GM21360 (cell line): Measurements from ENCODE around the gene MAN1A1.
"Not testable (repeated sequence)": the region's sequence is repeated elsewhere in the genome, so short reads cannot be mapped to it uniquely, and the experiment has no call there.

Experiments used
- ATAC-seq: cut with Tn5 transposase; IDR thresholded peaks from one replicate; pipeline ENCODE4 v1.9.1; 2021; ENCODE audit warnings: mild to moderate bottlenecking, moderate library complexity; ENCODE audit not compliant: unreplicated experiment

The MAN1A1 gene

DNA sequence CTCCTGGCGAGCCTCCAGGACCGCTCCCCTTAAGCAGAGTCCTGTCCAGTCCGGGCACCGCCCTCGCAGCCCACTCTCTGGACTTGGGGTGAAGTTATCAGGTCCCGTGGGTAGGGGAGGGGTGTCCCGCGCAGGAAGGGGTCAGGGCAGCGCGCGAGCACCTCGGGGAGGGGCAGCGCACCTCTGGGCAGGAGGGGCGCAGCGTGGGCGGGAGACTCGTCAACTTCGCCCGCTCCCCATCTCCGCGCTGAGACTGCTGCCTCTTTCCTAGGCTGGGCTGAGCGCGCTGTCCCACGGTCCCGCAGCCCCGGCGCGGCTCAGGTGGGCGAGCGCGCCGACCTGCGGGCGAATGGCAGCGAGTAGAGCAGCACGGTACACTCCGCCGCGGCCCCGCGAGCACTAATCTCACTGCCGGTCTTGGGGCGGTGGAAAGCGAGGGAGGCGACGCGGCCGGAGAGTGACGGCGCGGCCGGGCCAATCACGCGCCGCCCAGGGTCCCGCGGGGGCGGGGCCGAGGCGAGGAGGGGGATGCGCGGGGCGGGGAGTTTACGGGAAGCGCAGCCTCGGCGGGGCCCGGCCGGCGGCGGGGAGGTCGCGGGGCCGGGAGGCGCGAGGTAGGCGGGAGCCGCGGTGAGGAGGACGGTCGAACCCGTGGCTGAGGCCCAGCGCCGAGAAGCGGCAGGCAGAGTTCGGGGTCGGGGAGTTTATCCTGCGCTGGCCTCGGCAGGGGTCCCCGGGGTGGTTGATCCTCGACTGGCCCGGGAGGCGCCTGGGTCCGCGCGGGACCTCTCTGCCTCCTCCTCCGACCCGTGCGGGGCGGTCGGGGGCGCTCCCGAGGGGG lies at the start of gene MAN1A1:
TSS of gene MAN1A1 (minus strand) at position 401 of the 841 bp plus-strand sequence. CDS start 696 bp downstream, outside the sequence.
- ATAC-seq: peak; percentile 73

DNA sequence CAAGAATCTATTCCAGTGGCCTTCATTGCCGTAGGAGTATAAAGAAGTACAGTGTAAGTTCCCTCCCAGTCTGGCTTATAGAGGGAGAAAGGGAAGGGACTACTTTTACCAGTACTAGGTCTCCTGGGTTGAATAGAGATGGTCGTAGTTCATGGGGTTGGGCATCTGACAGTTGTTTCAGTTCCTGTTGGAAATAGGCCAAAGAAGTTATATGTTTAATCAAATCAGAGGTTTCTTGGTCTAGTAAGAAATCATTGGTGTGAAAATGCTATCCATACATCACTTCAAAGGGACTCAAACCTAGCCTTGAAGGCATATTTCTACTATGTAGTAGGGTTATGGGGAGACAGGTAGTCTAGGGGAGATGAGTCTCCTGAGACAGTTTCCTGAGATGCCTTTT lies 45.6 kb upstream of the MAN1A1 start:
- ATAC-seq: no peak

DNA sequence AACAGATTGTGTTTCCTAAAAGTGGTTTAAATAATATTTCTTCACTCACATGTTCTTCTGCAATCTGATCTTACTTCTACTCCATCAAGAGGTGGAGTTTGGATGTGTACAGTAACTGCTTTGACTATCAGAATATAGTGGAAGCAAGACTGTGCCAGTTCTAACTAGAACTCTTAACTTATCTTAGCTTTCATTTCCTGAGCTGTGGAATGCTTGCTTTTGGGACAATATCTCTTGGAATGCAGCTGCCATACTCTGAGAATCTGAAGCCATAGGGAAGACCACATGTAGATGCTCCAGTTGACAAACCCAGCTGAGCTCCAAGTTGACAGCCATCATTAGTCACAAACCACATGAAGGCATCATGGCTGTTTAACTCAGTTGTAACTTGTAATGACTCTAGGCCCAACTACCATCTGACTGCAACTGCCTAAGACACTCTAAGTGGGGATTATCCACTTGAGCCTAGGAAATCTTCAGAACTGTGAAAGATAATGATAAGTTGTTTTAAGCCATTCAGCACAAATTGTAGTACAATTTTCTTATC lies 40.8 kb upstream of the MAN1A1 start:
- ATAC-seq: no peak

DNA sequence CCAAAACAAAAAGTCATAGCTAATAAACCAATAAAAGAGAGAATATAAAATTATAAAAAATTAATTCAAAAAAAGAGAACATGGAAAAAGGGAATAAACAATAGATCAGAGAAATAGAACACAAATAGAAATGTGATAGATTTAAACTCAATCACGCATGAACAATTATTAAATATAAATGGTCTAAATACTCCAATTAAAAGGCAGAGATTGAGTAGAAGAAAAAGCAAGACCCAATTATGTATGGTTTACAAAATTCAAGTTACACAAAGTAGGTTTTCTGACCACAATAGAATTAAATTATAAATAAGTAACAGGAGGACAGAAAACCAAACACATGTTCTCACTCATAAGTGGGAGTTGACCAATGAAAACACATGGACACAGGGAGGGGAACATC lies 36.4 kb upstream of the MAN1A1 start:
- ATAC-seq: no peak

DNA sequence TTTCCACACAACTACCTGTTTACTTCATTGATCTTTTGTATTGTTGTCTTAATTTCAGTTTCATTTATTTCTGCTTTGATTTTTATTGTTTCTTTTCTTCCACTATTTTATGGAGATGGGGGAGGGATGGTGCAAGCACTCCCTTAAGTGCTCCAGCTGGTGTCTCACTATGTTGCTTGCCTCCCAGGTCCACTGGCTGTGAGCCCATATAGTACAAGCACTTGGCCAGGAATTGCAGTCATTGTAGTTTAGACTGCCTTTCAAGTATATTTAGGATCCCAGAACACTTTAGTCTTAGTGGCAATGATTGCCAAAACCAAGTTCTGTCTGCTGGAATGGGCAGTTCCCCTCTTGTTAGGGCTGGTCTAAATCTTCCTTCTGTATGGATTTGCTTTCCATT lies 34.9 kb upstream of the MAN1A1 start:
- ATAC-seq: no peak

DNA sequence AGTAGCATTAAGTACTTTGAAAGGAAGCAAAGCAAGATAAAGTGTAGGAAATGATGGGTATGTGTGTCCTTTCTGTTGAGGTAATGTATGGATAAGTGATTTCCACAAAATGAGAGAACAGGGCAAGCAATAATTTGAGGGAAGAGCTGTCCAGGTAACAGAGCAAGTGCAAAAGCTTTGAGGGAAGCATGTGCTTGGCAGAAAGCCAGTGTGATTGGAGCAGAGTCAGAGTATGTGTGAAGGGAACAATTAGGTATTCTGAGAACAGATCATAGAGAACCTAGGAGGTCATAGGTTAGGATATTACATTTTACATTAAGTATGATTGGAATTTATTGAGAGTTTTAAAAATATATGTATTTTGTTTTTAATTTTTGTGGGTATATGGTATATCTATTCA lies 30.2 kb upstream of the MAN1A1 start:
- no peak for ATAC-seq

DNA sequence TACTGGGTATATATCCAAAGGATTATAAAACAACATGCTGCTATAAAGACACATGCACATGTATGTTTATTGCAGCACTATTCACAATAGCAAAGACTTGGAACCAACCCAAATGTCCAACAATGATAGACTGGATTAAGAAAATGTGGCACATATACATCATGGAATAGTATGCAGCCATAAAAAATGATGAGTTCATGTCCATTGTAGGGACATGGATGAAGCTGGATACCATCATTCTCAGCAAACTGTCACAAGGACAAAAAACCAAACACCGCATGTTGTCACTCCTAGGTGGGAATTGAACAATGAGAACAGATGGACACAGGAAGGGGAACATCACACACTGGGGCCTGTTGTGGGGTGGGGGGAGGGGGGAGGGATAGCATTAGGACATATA lies 27.5 kb upstream of the MAN1A1 start:
- ATAC-seq: not testable (repeated sequence)

DNA sequence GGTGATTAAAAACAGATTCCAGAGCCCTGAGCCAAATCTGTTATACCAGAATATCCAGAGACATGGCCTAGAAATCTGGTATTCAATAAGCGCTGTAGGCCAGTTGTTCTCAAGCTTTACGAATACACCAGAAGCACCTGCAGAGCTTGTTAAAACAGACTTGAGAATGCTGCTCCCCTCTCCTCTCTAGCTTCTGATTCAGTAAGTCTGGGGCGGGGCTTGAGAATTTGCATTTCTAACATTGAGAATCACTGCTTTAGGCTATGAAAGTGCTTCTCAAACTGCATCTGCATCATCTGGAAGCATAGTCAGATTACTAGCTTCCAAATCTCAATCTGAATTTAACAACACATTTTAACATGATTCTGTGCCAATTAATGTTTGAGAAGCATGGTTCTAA lies 20.5 kb upstream of the MAN1A1 start:
- ATAC-seq: no peak

DNA sequence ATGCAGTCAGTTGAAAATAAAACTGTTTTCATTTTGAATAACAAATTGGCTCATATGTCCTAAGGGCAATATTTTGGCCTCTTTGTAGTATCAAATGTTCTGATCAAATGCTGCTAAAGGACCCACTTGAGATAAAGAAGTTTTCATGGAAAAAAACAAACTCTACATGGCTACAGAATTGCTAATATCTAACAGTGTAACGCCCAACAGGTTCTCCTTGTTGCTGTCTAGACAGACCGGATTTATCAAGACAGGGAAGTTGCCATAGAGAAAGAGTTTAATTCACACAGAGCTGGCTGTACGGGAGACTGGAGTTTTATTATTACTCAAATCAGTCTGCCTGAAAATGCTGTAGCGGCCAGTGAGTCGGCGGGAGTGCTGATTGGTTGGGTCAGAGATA lies 19.4 kb upstream of the MAN1A1 start:
- no peak for ATAC-seq

DNA sequence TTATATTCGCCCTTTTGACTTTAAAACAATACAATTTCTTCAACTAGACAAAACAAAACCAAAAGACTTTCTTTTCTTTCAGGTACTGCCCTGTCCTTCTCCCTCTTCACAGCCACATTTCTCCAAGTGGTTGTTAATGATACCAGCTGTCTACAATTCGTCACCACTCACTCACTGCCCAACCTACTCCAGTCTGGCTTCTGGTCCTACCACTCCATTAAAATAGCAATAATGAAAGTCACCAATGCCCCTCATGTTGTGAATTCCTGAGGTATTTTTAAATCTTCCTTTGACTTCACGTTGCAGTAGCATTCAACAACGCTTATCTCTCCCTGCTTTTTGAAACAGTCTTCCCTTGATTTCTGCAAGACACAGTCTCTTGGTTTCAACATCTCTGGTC lies 11.6 kb upstream of the MAN1A1 start:
- ATAC-seq: no peak

DNA sequence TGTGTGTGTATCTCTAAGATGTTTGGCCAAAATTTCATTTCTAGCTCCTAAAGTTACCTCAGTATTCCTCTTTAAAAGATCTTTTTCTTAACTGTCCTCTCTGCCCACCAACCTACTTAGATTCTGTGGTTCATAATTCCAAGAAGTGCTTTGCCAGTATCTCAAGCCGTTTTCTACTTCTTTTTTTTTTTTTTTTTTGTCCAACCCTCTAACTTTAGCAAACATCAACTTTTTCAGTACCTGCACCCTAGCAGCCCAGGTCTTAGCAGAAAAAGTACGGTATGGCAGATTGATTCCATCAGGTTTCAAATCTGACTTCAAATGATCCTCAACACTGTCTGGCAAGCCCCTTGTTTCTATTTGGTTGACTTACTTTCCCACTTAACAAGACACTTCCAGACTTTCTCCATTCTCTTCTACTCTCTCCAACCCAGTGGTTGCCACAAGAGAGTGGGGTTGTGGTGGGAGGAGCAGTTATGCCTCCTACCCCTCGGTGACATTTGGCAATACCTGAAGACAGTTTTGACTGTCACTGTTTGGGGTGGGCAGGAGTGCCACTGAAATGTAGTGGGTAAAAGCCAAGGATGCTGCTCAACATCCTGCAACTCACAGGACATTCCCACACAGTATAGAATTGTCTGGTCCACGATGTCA lies 10.8 kb upstream of the MAN1A1 start:
- ATAC-seq: no peak

DNA sequence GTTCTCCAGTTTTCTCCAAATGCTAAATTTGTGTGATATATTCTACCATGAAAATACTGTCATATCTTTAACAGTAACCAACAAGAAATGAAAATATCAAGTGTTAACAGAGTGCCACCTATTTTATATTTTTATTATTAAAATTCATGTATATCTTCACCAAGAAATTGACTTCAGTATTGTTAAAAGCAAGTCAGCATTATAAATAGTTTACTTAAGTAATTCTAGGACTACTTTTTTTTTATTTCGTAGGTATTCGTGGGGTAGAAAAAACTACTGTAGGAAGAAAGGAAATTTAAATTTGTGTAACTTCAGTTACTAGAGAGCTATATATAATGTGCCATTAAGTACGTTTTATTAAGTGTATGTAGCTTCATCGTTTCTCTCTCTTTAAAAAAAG lies 6.3 kb upstream of the MAN1A1 start:
- no peak for ATAC-seq

DNA sequence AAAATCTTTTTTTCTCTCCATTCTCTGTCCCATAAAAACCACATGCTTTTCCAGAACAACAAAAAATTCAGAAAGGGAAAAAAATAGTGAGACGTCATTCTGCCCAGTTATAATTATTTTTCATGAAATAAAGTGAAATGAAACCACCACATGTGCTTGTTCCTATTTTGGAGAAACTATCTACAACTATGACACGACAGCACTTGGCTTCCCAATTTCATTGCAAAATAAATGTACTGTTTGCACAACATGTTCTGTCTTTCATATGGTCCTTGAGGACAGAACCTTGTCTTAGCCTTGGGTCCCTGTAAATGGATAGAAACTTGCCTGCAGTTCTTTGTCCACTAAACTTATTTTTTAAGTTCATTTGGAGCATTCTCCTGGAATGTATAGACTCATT lies 5.6 kb upstream of the MAN1A1 start:
- ATAC-seq: no peak

DNA sequence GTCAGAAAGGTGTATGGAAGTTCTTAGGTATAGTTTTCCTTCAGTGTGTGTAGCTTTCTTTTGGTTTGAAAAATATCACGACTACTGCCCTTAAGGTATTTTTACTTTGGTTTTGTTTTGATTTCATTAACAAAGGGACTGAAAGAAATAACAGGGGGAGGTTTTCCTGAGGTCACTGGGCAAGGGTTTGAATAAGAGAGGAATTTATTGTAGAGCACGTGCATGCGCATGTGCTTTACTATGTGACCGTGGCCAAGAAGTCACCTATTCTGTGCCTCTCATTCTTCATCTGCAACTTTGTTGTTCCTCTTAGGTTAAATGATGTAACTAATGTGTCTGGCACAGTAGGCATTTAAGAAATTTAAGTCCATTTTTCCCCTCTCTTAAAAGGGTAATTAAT lies 4.1 kb upstream of the MAN1A1 start:
- ATAC-seq: no peak

DNA sequence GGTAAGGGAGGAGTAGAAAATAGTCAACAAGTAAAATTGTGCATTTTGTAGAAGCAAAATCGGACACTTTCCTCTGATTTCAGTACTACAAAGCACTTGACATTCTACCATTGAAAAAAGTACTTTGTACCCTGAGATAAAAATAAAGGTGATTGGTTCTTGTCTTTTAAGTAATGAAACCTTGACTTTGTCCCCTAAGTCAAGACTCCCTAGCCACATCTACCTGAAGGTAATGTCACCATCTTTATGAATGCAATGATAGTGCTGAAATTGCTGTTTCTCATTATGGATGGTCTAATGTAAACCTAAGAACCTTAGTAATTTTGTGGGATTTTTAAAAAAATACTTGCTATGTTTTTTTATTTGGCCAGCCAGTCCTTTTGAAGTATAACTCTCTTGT lies 2.4 kb upstream of the MAN1A1 start:
- ATAC-seq: no peak

DNA sequence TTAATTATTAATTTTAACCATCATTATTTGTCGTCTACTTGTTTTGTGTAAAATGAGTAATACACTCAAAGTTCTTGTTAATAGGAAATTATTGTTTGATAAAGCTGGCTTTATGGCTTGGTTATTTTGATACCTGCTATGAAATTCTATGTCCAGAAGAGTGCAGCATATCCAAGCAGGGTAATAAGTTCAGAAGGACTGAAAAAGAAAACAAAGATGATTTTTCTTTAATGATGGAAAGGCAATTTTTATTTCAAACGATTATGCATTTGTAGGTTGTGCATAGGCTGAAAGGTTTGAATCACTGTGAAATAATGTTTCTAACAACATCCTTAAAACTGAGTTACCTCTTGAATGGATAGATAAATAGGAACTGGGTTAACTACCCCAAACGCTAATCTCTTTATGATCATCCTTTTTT lies 1.4 kb upstream of the MAN1A1 start:
- ATAC-seq: no peak

DNA sequence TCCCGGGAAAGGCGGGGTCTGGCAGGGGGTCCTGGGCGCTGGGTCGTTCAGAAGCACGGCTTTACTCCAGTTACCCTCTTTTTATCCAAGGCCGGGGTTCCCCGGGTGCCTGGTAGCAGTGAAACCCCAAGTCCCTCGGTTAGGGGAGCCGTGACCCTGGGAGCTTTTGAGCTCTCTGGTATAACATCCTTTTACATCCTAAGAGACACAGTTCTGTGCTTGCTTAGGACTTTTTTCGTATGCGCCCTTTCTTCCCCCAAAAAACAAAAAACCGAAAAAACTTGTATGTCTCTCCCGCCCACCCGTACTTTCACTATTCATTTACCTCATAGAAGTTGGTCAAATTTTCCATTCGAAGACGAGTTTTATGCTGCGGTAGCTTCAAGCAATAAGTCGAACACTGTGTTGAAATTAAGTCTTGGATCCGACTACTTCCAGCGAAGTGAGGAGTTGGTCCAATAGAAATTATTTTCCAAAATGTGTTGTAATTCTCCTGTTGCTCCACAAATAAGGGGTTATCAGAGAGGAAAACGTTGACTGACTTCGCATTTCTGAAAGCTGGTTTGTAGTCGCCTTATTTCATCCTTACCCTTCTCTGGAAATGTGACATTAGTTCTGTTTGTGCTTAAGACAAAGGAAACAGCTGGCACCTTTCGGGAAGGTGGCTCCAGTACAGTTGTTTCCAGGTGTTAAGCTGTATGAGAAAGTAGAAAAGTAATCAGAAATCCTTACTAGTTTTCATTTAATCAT lies 816 bp upstream of the MAN1A1 start:
- peak; percentile 16 for ATAC-seq

DNA sequence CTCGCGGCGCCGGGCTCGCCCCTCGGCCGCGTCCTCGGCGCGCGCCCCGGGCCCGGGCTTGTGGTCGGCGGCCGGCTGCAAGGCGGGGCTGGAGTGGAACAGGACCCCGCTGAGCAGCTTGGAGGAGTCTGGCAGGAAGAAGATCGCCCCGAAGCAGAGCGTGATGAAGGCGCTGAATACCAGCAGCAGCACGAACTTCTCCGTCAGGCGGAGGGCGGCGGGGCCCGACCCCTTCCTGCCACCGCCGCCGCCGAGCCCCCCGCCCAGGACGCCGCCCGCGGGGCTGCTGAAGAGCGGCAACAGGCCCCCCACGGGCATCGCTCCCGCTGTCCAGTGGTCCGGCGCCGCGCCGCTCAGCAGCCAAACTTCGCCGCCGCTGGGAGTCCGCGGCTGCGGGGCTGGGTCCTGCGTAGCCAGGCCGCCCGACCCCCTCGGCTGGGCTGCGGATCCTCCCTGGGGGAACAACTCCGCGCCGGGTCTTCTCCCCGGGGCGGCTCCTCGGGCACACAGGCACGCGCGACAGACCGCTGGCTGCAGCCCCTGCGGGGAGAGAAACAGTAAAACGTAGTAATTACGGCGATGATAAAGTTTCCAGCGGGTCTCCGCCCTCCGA lies 707 bp downstream of the MAN1A1 start:
- ATAC-seq: peak; percentile 2

DNA sequence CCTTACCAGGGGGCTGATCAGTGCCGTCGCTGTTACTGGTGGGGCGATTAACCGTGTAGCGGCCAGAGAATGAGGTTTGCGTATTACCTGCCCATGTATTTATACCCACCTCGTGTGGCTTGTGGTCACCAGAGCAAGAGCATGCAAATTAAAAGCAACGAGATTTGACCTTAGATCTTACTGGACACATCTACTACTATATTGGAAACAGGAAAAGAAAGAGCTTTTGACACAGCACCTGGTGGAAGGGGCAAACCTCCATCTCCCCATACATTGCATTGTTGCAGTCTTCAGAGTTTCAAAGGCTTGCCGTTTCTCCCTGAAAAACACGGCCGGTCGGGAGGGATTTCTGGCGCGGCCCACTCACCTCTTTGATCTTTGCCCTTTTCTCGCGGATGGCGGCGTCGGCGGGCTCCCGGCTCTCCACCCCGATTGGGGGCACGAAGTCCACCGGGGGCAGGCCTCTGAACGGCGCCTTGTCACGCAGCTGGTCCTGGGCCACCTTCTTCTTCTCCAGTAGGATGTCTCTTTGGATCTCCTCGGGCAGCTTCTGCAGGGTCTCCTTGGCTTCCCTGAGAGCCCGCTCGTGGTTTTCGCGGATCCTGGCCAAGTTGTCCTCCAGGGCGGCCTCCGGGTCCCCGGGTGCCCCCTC lies 1.3 kb downstream of the MAN1A1 start:
- no peak for ATAC-seq

DNA sequence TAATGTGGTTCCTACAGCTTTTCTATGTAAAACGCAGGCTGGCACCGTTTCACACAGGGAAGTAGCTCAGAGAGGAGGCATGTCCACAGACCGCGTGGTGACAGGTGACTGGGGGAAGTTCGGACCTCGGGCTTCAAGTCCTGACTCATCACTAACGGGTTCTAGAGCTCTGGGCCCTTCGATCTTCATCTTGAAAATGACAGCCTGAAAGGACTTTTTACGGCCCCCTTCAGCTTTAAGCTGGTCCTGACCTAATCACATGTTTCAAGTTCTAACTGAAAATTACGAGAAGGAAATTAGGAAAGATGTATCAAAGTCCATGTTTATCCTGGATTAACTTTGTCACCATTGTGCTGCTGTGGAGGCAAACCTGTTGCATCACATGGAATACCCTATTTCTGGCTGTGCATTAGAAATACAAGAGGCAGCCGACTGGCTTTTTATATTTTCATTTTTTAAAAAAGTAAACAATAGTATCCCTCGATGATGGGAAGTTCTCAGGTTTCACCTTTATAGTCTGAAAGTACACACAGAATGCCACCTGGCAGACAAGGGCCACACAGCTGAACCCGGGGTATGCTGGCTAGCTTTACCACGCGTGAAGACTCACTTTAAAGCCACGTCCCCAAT lies 2.0 kb downstream of the MAN1A1 start:
- ATAC-seq: peak; percentile 26
